K562 (cell line): Measurements from ENCODE around the gene ZNF43. TPM values are rescaled to one million over a fixed set of nuclear protein-coding genes. Genes with fewer than 3 reads are reported as not detected.

Experiments
- ATAC-seq: fragments of 200-7000 bp; cut with Tn5 transposase; 3 replicates; pipeline ENCODE4 v1.9.1; 2020; ENCODE audit warnings: moderate library complexity
- BruUV-seq: library from RNA; stranded (reverse); fragments of 400-500 nt; replicated peaks from 2 replicates; lab custom pipeline; 2021; lab: Mats Ljungman, UMichigan
- CTCF ChIA-PET: fragments of 300-600 bp; formaldehyde crosslinking; extraction: SDS; loops from one replicate; lab custom pipeline; 2021; ENCODE audit warnings: low intra/inter-chr PET ratio; lab: Yijun Ruan, JAX
- POLR2A ChIA-PET: fragments of 300-600, 350-650 bp; sonication (Branson Sonifier 250); formaldehyde crosslinking; extraction: SDS; loops from one replicate; lab custom pipeline; 2021; ENCODE audit warnings: antibody characterized with exemption, inconsistent platforms; lab: Yijun Ruan, JAX
- DNase-seq, 4 experiments: peaks; one replicate each; pipeline versions ENCODE4 v3.0.0 to v3.0.0-alpha.2; 2011 to 2018; ENCODE audit warnings: low spot score in 3 of 4, mixed read lengths in 3 of 4; ENCODE audit errors: extremely low read depth in 1 of 4
- FAIRE-seq: peaks from 2 replicates; lab custom pipeline; 2011; peaks lifted over from hg19 to GRCh38; lab: Jason Lieb, UNC
- H2AFZ ChIP-seq: 2 replicates; pipeline ENCODE4 v1.6.0; 2011; ENCODE audit warnings: low read depth, low read length, control low read depth, inconsistent platforms
- H3K27ac ChIP-seq: fragments of 200-600 bp; 3 replicates; pipeline ENCODE4 v1.8.0; 2011; ENCODE audit warnings: low read depth, mild to moderate bottlenecking, control low read depth, inconsistent platforms, low read length, moderate library complexity, mixed read lengths; ENCODE audit errors: extremely low read depth
- H3K27me3 ChIP-seq, 2 experiments: fragments of 300-600 bp in 1 of 2; 2 replicates in 1 of 2; 3 replicates in 1 of 2; pipeline versions ENCODE4 v1.6.0 to v1.8.0; 2011; ENCODE audit warnings: inconsistent platforms in 2 of 2, low read length in 2 of 2, mild to moderate bottlenecking in 1 of 2, mixed read lengths in 1 of 2, moderate library complexity in 1 of 2; ENCODE audit not compliant: control insufficient read depth in 2 of 2, insufficient read depth in 2 of 2
- H3K36me3 ChIP-seq: fragments of 300-600 bp; 3 replicates; pipeline ENCODE4 v1.8.0; 2011; ENCODE audit warnings: mild to moderate bottlenecking, low read length, inconsistent platforms; ENCODE audit not compliant: control insufficient read depth, insufficient read depth
- H3K4me1 ChIP-seq, 2 experiments: fragments of 200-600 bp in 1 of 2; replicated peaks in 1 of 2; 2 replicates in 1 of 2; 3 replicates in 1 of 2; pipeline versions ENCODE4 v1.5.1 to v1.8.0; 2011; ENCODE audit warnings: inconsistent platforms in 2 of 2, low read length in 2 of 2, mild to moderate bottlenecking in 1 of 2, mixed read lengths in 1 of 2, moderate library complexity in 1 of 2; ENCODE audit not compliant: control insufficient read depth in 2 of 2, insufficient read depth in 2 of 2
- H3K4me2 ChIP-seq: 2 replicates; pipeline ENCODE4 v1.6.1; 2011; ENCODE audit warnings: low read length, control low read depth, inconsistent platforms, mixed read lengths; ENCODE audit not compliant: insufficient read depth
- H3K4me3 ChIP-seq: fragments of 200-600 bp; sonication (generic), shearing (Covaris generic); 2 replicates; pipeline ENCODE4 v1.5.1; 2016; ENCODE audit warnings: control low read depth, inconsistent platforms
- H3K79me2 ChIP-seq: fragments of 200-600 bp; 3 replicates; pipeline ENCODE4 v1.8.0; 2011; ENCODE audit warnings: low read length, inconsistent platforms; ENCODE audit not compliant: control insufficient read depth, insufficient read depth
- H3K9ac ChIP-seq, 2 experiments: 2 replicates each; pipeline versions ENCODE4 v1.6.0 to v1.6.1; 2011; ENCODE audit warnings: low read depth in 2 of 2, low read length in 2 of 2, control low read depth in 1 of 2, inconsistent platforms in 1 of 2, mild to moderate bottlenecking in 1 of 2, mixed read lengths in 1 of 2; ENCODE audit not compliant: insufficient read depth in 1 of 2
- H3K9me1 ChIP-seq: one replicate; pipeline ENCODE4 v1.6.0; 2011; ENCODE audit warnings: inconsistent platforms, mild to moderate bottlenecking, low read length, moderate library complexity; ENCODE audit not compliant: control insufficient read depth, insufficient read depth
- H3K9me3 ChIP-seq: replicated peaks from 2 replicates; pipeline ENCODE4 v1.5.1; 2011; ENCODE audit warnings: low read depth, low read length, inconsistent platforms; ENCODE audit not compliant: control insufficient read depth, insufficient read depth
- H4K20me1 ChIP-seq: replicated peaks from 2 replicates; pipeline ENCODE4 v1.6.1; 2011; ENCODE audit warnings: low read length, inconsistent platforms, mixed read lengths; ENCODE audit not compliant: control insufficient read depth, insufficient read depth
- EHMT2 ChIP-seq: fragments of 450-650 bp; IDR thresholded peaks from 2 replicates; pipeline ENCODE4 v1.6.1; 2018; ENCODE audit warnings: antibody characterized with exemption
- EP300 ChIP-seq: IDR thresholded peaks from 2 replicates; pipeline ENCODE4 v1.6.1; 2012; ENCODE audit warnings: low read length, improper control_type of control experiment
- HNRNPLL ChIP-seq: fragments of 200-400 bp; formaldehyde crosslinking; IDR thresholded peaks from 2 replicates; pipeline ENCODE4 v1.6.1; 2017; ENCODE audit warnings: low read length, low read depth, mild to moderate bottlenecking; ENCODE audit not compliant: poor library complexity, severe bottlenecking
- IFI16 ChIP-seq: fragments of 250-450 bp; sonication (Bioruptor Pico); IDR thresholded peaks from 2 replicates; pipeline ENCODE4 v2.1.2; 2022; ENCODE audit warnings: mild to moderate bottlenecking, inconsistent platforms
- NCOR1 ChIP-seq: fragments of 450-650 bp; IDR thresholded peaks from 2 replicates; pipeline ENCODE4 v1.6.1; 2016; ENCODE audit warnings: mild to moderate bottlenecking, moderate library complexity
- POLR2AphosphoS2 ChIP-seq: IDR thresholded peaks from 2 replicates; pipeline ENCODE4 v1.6.1; 2012; ENCODE audit warnings: low read length, improper control_type of control experiment
- XRCC3 ChIP-seq: fragments of 450-650 bp; IDR thresholded peaks from 2 replicates; pipeline ENCODE4 v1.6.1; 2017; ENCODE audit warnings: mild to moderate bottlenecking, moderate library complexity
- XRCC4 ChIP-seq: IDR thresholded peaks from one replicate; pipeline ENCODE4 v1.6.1; 2011; ENCODE audit not compliant: insufficient read depth, insufficient read length; ENCODE audit errors: extremely low read depth
- ZKSCAN1 ChIP-seq: fragments of 150-350 bp; IDR thresholded peaks from 2 replicates; pipeline ENCODE4 v1.6.1; 2016; ENCODE audit warnings: low read depth, low read length
- ZNF121 ChIP-seq: sonication (generic); formaldehyde crosslinking; conservative IDR thresholded peaks from 2 replicates; pipeline ENCODE4 v1.8.0; 2022; ENCODE audit warnings: missing genetic modification reagents
- ZNF217 ChIP-seq: sonication (generic); formaldehyde crosslinking; IDR thresholded peaks from 2 replicates; pipeline ENCODE4 v1.8.0; 2022; ENCODE audit warnings: mild to moderate bottlenecking, missing genetic modification reagents
- ZNF224 ChIP-seq: sonication (generic); formaldehyde crosslinking; IDR thresholded peaks from 2 replicates; pipeline ENCODE4 v1.8.0; 2022; ENCODE audit warnings: mild to moderate bottlenecking, missing genetic modification reagents
- ZNF274 ChIP-seq: IDR thresholded peaks from 2 replicates; pipeline ENCODE4 v1.6.1; 2011; ENCODE audit warnings: low read depth, mild to moderate bottlenecking, low read length, moderate library complexity, borderline replicate concordance
- ZNF592 ChIP-seq: fragments of 450-650 bp; IDR thresholded peaks from 2 replicates; pipeline ENCODE4 v1.6.1; 2017; ENCODE audit warnings: antibody characterized with exemption, mild to moderate bottlenecking
- WGBS: fragments of 100-300 bp; shearing (Covaris generic); methylation state at CpG from one replicate; pipeline ENCODE4 v1.1.6; 2016; ENCODE audit warnings: low coverage, mixed read lengths; ENCODE audit not compliant: insufficient coverage; ENCODE audit errors: missing lambda C conversion rate; 5-methylcytosine and 5-hydroxymethylcytosine counted together
- in situ Hi-C: fragments of 300-500 bp; cut with MboI; formaldehyde crosslinking; loops from 4 replicates; pipeline ENCODE4 v1.15.0; 2018; ENCODE audit warnings: inconsistent platforms, mixed read lengths
- intact Hi-C: fragments of 100-400 bp; cut with micrococcal nuclease; formaldehyde crosslinking; loops from 2 replicates; pipeline ENCODE4 v1.14.2; 2022
- polyA plus RNA-seq, 8 experiments: library from polyadenylated mRNA; depleted of rRNA in 4 of 8; stranded (reverse) in 5 of 8; unstranded in 3 of 8; fragments of >200 nt; fragmentation: Nextera tagmentation in 2 of 8; fragmentation: Illumina TruSeq in 1 of 8; extraction: Ambion mirVana in 2 of 8; extraction: Trizol in 1 of 8; gene quantifications; 2 replicates each; pipeline versions ENCODE4 v1.2.1 to v1.2.3, GENCODE V29; 2011 to 2014; ENCODE audit warnings: inconsistent platforms in 1 of 8, missing spikeins in 1 of 8
- total RNA-seq, 7 experiments: library from RNA; depleted of rRNA in 6 of 7; stranded (reverse); fragments of >200 nt in 6 of 7; fragmentation: Illumina TruSeq in 2 of 7; extraction: Trizol in 2 of 7; gene quantifications; 2 replicates each; pipeline versions ENCODE4 v1.2.1 to v1.2.3, GENCODE V29; 2011 to 2021; ENCODE audit warnings: low replicate concordance in 1 of 7
- TF ChIP-seq, protein P1 (sequence below): fragments of 450-650 bp; IDR thresholded peaks from 2 replicates; pipeline ENCODE4 v1.6.1; 2018; ENCODE audit warnings: mild to moderate bottlenecking, low read depth; ENCODE audit not compliant: partially characterized antibody

The ZNF43 gene
- total and polyA plus RNA-seq, 9 of the 15 experiments (the other 6 are each of a cell fraction or from before 2014, with no cell fraction given), result 3.6 to 18.6 (median 9.2) TPM

- no peak for TF ChIP-seq ZNF224 (CRISPR knock-in tag)
- peak; percentile 44 for TF ChIP-seq HNRNPLL
- no peak for TF ChIP-seq POLR2AphosphoS2
- no peak for TF ChIP-seq EHMT2
- no peak for TF ChIP-seq NCOR1
- TF ChIP-seq ZNF217 (CRISPR knock-in tag), result no peak
- TF ChIP-seq ZNF274, result no peak
- no peak for TF ChIP-seq ZNF121 (CRISPR knock-in tag)
Measured at GRCh38 chr19:21851596-21852345, 15.8 kb upstream of the ZNF43 start (continued).

GRCh38 chr19:21850656-21851255 is 14.8 kb upstream of the ZNF43 start:
- peak overlapping the region; percentile 65 to 92; a peak in 3 of 4 replicates for H3K9ac ChIP-seq
- no peak for TF ChIP-seq ZKSCAN1
- TF ChIP-seq IFI16, result no peak
- TF ChIP-seq XRCC4, result no peak
- TF ChIP-seq, protein P1, sequence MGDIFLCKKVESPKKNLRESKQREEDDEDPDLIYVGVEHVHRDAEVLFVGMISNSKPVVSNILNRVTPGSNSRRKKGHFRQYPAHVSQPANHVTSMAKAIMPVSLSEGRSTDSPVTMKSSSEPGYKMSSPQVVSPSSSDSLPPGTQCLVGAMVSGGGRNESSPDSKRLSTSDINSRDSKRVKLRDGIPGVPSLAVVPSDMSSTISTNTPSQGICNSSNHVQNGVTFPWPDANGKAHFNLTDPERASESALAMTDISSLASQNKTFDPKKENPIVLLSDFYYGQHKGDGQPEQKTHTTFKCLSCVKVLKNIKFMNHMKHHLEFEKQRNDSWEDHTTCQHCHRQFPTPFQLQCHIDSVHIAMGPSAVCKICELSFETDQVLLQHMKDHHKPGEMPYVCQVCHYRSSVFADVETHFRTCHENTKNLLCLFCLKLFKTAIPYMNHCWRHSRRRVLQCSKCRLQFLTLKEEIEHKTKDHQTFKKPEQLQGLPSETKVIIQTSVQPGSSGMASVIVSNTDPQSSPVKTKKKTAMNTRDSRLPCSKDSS, result no peak
- TF ChIP-seq EP300, result no peak
- TF ChIP-seq XRCC3, result no peak
- TF ChIP-seq ZNF592, result no peak
- peaks cover 4% of the 10 kb centered on the region for H3K9me3 ChIP-seq
- H3K4me1 ChIP-seq, result peaks cover 2 to 5% of the 10 kb centered on the region in 2 experiments; a peak in 1 of 5 replicates
- H3K36me3 ChIP-seq, result peaks cover 22% of the 10 kb centered on the region; the same call in 2 of the 3 replicates
- FAIRE-seq (no peak), DNase-seq (no peak), ATAC-seq (no peak)
- intact Hi-C loops (no loop called here), in situ Hi-C loops (no loop called here)
- peak overlapping the region; percentile 55 for H3K4me2 ChIP-seq
- no peak overlapping the region for H2AFZ ChIP-seq
- peak overlapping the region; percentile 64; the same call in 1 of the 2 replicates for H3K4me3 ChIP-seq
- POLR2A ChIA-PET, result interaction anchor here (1.6 kb wide), 1 partner anchor 15 kb away, joined by 10 read pairs; the partner anchor contains the start of gene ZNF43
- H3K27ac ChIP-seq, result no peak overlapping the region
- H3K27me3 ChIP-seq, result no peaks in the 10 kb centered on the region
- no peaks in the 10 kb centered on the region for H4K20me1 ChIP-seq
- no peaks in the 10 kb centered on the region for H3K9me1 ChIP-seq
- CTCF ChIA-PET, result no interaction called here
- BruUV-seq, result TSS peak; percentile 61
- 76% methylated on average over 9 of the region's 9 CpGs for WGBS
- peaks cover 7% of the 10 kb centered on the region for H3K79me2 ChIP-seq
